Spleen (tissue), 7 donors: Measurements from ENCODE around the gene COBL.

Experiments used
- CTCF ChIP-seq, 11 experiments: fragments of 200-600 bp in 7 of 11; fragments of 450-650 bp in 4 of 11; sonication (generic) in 4 of 11; IDR thresholded peaks in 8 of 11; conservative IDR thresholded peaks in 3 of 11; 1 replicate in 7 of 11; 2 replicates in 4 of 11; pipeline versions ENCODE4 v1.4.0 to v1.8.0; 2016 to 2021; ENCODE audit warnings: antibody characterized with exemption in 11 of 11, inconsistent platforms in 4 of 11, mild to moderate bottlenecking in 1 of 11
- POLR2A ChIP-seq, 3 donors: fragments of 450-650 bp; IDR thresholded peaks; one replicate each; pipeline ENCODE4 v1.5.1; 2017; ENCODE audit warnings: antibody characterized with exemption in 3 of 3, mild to moderate bottlenecking in 1 of 3
- donor health status: DM: no; HTN: no; CAD: no; lungs with moderate emphysema.
- donor health status: DM: no; HTN: no; CAD: no.
- donor health status: DM: no; HTN: no; CAD: no.

- no peak for TF ChIP-seq POLR2A (IDR thresholded peaks at IDR 0.05)
- no peak for TF ChIP-seq CTCF (IDR thresholded peaks at IDR 0.05 in 8 of 11, conservative IDR thresholded peaks at IDR 0.05 in 3 of 11)
Observed at GRCh38 chr7:51069411-51070083, 247.1 kb downstream of the COBL start.
